Omental fat pad (tissue), 4 donors: ENCODE results near the gene CRKL. TPM values are rescaled to one million over a fixed set of nuclear protein-coding genes. Genes with fewer than 3 reads are reported as not detected.
"Not testable (repeated sequence)": the region's sequence is repeated elsewhere in the genome, so short reads cannot be mapped to it uniquely, and the experiment has no call there.

Source experiments
- ATAC-seq: fragments of 150-250 bp; one replicate; pipeline ENCODE4 v1.9.1; 2016; ENCODE audit warnings: mild to moderate bottlenecking, moderate library complexity; ENCODE audit not compliant: low FRiP score
- DNase-seq: peaks from one replicate; pipeline ENCODE4 v3.0.0-alpha.2; 2019; ENCODE audit warnings: low spot score
- CTCF ChIP-seq, 3 donors: fragments of 450-650 bp; IDR thresholded peaks; one replicate each; pipeline ENCODE4 v1.5.1; 2016 to 2017; ENCODE audit warnings: antibody characterized with exemption in 3 of 3, mild to moderate bottlenecking in 3 of 3, moderate library complexity in 2 of 3
- total RNA-seq, 4 donors: library from RNA; depleted of rRNA; stranded (reverse); fragments of >200 nt; gene quantifications; one replicate each; pipeline ENCODE4 v1.1.0, GENCODE V29; 2016

CRKL gene
- total RNA-seq, 4 donors from 2014 or later, result 37.9 to 51.6 (median 45.4) TPM

DNA sequence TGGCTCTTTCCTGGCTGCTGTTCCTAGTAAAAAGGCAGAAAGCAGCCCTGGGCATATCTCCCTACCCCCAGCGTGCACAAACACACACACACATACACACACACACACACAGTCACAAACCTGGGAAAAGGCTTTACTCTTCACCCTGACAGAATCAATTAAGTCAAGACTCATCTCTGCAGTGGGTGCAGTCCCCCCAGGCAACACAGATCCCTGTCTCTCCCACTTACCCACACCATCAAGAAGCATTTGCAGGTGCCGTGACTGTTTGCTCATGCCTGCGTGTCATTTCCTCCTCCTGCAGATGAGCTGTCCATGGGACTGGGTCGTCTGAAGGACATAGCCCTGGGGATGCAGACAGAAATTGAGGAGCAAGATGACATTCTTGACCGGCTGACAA, 29.8 kb upstream of the CRKL start:
- no peak for TF ChIP-seq CTCF (IDR thresholded peaks at IDR 0.05)
- ATAC-seq, result no peak

DNA sequence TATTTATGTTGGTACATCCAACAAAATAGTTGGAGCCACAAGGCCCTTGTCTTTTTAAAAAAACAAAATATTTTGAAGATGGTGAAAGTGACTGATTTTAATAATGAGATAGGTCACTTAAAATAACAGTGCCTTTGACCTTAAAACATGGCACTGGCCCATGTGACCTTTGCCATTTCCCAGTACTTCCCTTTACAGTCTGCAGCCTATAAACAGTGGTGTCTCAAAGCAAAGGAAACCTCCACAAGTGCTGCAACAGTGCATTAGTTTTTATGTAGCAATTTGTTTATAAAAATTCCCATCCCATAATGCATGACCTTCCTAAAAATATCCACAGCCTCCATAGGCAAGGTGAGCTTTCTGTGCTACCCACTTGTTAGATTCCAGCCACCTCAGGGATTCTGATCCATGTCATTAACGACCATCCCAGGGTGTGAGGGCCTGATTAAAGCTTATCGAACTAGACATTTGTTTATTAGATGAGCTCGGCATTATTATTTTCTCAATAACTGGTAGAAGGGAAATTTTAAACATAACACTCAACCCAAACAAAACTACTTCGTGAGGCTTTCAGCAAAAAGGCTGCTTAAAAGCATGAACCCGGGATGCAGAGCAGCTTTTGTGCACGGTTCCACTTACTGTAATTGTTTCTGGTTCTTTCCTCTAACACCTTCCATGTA, 28.0 kb upstream of the CRKL start:
- ATAC-seq, result no peak
- TF ChIP-seq CTCF (IDR thresholded peaks at IDR 0.05), result no peak
- DNase-seq, result no peak

More for the DNA sequence above, 29.8 kb upstream of the CRKL start:
- no peak for DNase-seq

DNA sequence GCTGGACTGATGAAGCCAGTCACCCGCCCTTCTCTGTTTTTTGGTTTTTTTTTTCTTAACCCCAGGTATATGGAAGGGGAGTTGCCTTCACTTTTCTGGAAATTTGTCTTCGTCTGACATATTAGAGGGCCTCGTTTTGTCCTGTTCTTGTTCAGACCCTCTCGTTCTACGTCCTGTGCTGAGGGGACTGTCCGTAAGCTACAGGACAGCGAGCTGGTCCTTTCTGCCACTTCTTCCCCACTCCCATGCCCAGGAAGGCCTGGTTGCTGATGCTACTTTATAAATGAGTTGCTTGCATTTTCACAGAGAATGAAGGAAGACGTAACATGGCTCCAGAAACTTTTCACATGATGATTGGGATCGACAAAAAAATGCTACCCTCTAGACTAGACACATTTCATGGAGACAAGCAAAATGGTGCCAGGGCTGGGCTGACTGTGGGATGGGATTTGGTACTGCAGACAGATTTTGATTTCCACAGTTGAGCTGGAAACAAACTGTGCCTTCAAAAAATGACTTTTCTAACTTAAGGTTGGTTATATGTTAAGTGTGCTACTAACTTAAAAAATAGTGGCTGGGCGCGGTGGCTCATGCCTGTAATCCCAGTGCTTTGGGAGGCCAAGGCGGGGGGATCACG, 27.2 kb upstream of the CRKL start:
- DNase-seq (no peak), ATAC-seq (no peak)
- TF ChIP-seq CTCF (IDR thresholded peaks at IDR 0.05), result no peak

DNA sequence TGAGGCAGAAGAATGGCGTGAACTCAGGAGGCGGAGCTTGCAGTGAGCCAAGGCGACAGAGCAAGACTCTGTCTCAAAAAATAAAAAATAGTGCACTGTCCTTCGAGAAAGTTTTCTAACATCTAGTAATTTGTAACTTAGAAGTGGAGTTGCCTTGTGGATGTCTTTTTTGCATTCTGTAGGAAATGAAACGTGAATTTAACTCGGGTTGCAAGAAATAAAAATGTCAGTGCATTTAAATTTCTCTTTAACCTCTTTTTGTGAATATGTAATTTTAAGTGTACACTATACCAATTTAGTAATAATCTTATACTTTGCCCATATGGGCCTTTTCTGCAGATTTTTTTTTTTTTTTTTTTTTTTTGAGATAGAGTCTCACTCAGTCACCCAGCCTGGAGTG, 26.2 kb upstream of the CRKL start:
- ATAC-seq, result no peak
- no peak for DNase-seq
- TF ChIP-seq CTCF (IDR thresholded peaks at IDR 0.05), result no peak

- DNase-seq, ATAC-seq: not testable (repeated sequence)
Measured at GRCh38 chr22:20897737-20898136, 19.5 kb upstream of the CRKL start.

GRCh38 chr22:20899827-20900423, 17.3 kb upstream of the CRKL start:
- DNase-seq (no peak), ATAC-seq (no peak)
- no peak for TF ChIP-seq CTCF (IDR thresholded peaks at IDR 0.05)

DNA sequence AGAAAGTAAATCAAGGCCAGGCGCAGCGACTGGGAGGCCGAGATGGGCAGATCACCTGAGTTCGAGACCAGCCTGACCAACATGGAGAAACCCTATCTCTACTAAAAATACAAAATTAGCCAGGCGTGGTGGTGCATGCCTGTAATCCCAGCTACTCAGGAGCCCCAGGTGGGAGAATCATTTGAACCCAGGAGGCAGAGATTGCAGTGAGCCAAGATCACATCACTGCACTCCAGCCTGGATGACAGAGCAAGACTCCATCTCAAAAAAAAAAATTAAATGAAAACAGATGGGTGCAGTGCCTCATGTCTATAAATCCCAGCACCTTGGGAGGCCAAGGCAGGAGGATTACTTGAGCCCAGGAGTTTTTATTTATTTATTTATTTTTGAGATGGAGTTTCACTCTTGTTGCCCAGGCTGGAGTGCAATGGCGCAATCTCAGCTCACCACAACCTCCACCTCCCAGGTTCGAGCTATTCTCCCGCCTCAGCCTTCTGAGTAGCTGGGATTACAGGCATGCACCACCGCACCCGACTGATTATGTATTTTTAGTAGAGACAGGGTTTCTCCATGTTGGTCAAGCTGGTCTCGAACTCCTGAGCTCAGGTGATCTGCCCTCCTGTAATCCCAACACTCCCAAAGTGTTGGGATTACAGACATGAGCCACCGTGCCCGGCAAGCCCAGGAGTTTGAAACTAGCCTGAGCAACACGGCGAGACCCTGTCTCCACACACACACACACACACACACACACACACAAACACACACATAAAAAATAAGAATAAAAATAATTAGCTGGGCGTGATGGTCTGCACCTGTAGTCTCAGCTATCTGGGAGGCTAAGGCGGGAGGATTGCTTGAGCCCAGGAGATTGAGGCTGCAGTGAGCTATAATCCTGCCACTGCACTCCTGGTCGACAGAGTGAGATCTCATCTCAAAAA, 15.8 kb upstream of the CRKL start:
- DNase-seq, ATAC-seq: not testable (repeated sequence)
